Ascending aorta (tissue), 2 donors: ENCODE results near the gene NSD2. TPM values are rescaled to one million over a fixed set of nuclear protein-coding genes. Genes with fewer than 3 reads are reported as not detected.
"Not testable (repeated sequence)": the region's sequence is repeated elsewhere in the genome, so short reads cannot be mapped to it uniquely, and the experiment has no call there.

Experiments used
- DNase-seq, 2 donors: peaks; one replicate each; pipeline ENCODE4 v3.0.0-alpha.2; 2019; ENCODE audit warnings: low spot score in 2 of 2
- H3K27ac ChIP-seq, 2 donors: fragments of 200-600 bp; sonication (generic); one replicate each; pipeline ENCODE4 v1.5.1; 2016 to 2017; ENCODE audit warnings: mild to moderate bottlenecking in 1 of 2
- H3K27me3 ChIP-seq: fragments of 200-600 bp; sonication (generic); one replicate; pipeline ENCODE4 v1.5.1; 2017
- H3K36me3 ChIP-seq, 2 donors: fragments of 200-600 bp; sonication (generic); one replicate each; pipeline ENCODE4 v1.5.1; 2016
- H3K4me1 ChIP-seq, 2 donors: fragments of 200-600 bp; sonication (generic); one replicate each; pipeline ENCODE4 v1.5.1; 2016 to 2017; ENCODE audit warnings: mild to moderate bottlenecking in 1 of 2
- H3K4me3 ChIP-seq, 2 donors: fragments of 200-600 bp; sonication (generic); one replicate each; pipeline ENCODE4 v1.5.1; 2016 to 2017; ENCODE audit warnings: mild to moderate bottlenecking in 1 of 2
- H3K9me3 ChIP-seq, 2 donors: fragments of 200-600 bp; sonication (generic); one replicate each; pipeline ENCODE4 v1.5.1; 2016
- intact Hi-C: fragments of 100-400 bp; cut with DNase I; formaldehyde crosslinking; loops from one replicate; pipeline ENCODE4 v1.15.1; 2023
- total RNA-seq: library from RNA; depleted of rRNA; stranded (reverse); fragments of >200 nt; gene quantifications from one replicate; pipeline ENCODE4 v1.1.0, GENCODE V29; 2016
- TF ChIP-seq, protein P1 (sequence below), 3 experiments: fragments of 200-600 bp in 2 of 3; fragments of 450-650 bp in 1 of 3; sonication (generic) in 2 of 3; IDR thresholded peaks; one replicate each; pipeline ENCODE4 v1.5.1; 2016 to 2019; ENCODE audit warnings: antibody characterized with exemption in 3 of 3, mild to moderate bottlenecking in 1 of 3, moderate library complexity in 1 of 3

Gene NSD2
- total RNA-seq, 1 donor from 2014 or later: 19.9 TPM

DNA sequence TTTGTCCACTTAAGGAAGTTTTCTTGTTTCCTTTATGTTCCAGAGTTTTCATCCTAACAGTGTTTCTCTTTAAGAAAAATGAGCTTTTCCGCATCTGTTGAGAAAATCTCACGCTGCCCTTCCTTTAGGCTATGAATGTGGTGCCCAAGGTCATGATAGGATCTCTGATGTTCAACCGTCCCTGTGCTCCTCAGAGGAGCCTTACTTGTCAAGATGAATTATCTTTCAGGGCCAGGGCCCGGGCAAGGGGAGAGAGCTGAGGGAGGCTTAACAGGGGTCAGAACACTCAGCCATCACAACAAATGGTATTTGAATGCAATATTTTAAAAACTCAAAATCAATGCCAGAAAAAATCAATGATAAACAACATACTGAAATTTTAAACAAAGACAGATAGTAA lies 143.8 kb downstream of the NSD2 start:
- intact Hi-C loops: no loop called here
- Histone ChIP-seq H3K4me3 (no peak overlapping the region), H3K36me3 (no peaks in the 10 kb centered on the region), H3K27me3 (no peaks in the 10 kb centered on the region), H3K9me3 (no peaks in the 10 kb centered on the region), H3K4me1 (no peaks in the 10 kb centered on the region), H3K27ac (no peak overlapping the region)
- TF ChIP-seq, protein P1, sequence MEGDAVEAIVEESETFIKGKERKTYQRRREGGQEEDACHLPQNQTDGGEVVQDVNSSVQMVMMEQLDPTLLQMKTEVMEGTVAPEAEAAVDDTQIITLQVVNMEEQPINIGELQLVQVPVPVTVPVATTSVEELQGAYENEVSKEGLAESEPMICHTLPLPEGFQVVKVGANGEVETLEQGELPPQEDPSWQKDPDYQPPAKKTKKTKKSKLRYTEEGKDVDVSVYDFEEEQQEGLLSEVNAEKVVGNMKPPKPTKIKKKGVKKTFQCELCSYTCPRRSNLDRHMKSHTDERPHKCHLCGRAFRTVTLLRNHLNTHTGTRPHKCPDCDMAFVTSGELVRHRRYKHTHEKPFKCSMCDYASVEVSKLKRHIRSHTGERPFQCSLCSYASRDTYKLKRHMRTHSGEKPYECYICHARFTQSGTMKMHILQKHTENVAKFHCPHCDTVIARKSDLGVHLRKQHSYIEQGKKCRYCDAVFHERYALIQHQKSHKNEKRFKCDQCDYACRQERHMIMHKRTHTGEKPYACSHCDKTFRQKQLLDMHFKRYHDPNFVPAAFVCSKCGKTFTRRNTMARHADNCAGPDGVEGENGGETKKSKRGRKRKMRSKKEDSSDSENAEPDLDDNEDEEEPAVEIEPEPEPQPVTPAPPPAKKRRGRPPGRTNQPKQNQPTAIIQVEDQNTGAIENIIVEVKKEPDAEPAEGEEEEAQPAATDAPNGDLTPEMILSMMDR (IDR thresholded peaks at IDR 0.05): no peak
- no peak for DNase-seq

DNA sequence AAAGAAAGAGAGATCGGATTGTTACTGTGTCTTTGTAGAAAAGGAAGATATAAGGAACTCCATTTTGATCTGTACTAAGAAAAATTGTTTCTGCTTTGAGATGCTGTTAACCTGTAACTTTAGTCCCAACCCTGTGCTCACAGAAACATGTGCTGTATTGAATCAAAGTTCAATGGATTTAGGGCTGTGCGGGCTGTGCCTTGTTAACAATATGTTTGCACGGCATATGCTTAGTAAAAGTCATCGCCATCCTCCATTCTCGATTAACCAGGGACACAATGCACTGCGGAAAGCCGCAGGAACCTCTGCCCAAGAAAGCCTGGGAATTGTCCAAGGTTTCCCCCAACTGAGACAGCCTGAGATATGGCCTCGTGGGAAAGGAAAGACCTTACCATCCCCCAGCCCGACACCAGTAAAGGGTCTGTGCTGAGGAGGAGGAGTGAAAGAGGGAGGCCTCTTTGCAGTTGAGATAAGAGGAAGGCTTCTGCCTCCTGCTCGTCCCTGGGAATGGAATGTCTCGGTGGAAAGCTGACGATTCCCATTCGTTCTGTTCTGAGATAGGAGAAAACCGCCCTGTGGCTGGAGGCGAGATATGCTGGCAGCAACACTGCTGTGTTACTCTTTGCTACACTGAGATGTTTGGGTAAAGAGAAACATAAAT lies 150.3 kb downstream of the NSD2 start:
- H3K27me3 ChIP-seq: not testable (repeated sequence)

DNA sequence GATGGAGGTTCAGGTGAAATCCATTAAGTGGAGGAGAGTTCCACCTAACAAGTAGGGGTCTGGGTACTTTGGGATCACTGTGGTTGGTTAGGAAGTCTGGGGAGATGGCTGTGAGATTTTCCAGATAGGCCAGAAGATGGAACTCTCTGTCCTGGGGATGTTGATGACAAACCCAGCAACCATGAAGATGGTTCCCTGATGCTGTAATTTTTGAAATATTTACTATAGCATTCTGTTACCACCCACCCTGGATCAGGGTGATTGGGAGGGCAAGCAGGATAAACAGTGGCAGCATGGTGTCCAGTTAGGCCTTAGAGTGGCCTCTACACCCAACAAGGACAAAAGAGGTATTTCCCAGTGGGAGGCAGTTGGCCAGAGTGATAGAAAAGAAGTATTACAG lies 153.5 kb downstream of the NSD2 start:
- H3K4me1 ChIP-seq: no peaks in the 10 kb centered on the region
- intact Hi-C loops: no loop called here
- H3K36me3 ChIP-seq: no peaks in the 10 kb centered on the region
- H3K27me3 ChIP-seq: no peaks in the 10 kb centered on the region
- TF ChIP-seq, protein P1 (IDR thresholded peaks at IDR 0.05): no peak
- DNase-seq: no peak
- no peaks in the 10 kb centered on the region for H3K9me3 ChIP-seq
- H3K4me3 ChIP-seq: no peak overlapping the region
- H3K27ac ChIP-seq: no peak overlapping the region

More for the DNA sequence above, 150.3 kb downstream of the NSD2 start:
- H3K9me3 ChIP-seq, DNase-seq, intact Hi-C loops, H3K4me1 ChIP-seq, H3K4me3 ChIP-seq, H3K36me3 ChIP-seq, H3K27ac ChIP-seq: not testable (repeated sequence)

DNA sequence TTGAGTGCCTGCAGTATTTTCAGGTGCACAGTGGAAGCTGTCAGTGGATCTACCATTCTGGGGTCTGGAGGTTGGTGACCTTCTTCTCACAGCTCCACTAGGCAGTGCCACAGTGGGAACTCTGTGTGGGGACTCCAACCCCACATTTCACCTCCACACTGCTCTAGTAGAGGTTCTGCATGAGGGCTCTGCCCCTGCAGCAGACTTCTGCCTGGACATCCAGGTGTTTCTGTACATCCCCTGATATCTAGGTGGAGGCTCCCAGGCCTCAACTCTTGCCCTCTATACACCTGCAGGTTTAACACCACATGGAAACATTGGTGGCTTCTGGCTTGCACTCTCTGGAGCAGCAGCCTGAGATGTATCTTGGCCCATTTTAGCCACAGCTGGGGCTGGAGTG lies 154.6 kb downstream of the NSD2 start:
- no peak overlapping the region for H3K4me3 ChIP-seq
- intact Hi-C loops: no loop called here
- TF ChIP-seq, protein P1 (IDR thresholded peaks at IDR 0.05): no peak

DNA sequence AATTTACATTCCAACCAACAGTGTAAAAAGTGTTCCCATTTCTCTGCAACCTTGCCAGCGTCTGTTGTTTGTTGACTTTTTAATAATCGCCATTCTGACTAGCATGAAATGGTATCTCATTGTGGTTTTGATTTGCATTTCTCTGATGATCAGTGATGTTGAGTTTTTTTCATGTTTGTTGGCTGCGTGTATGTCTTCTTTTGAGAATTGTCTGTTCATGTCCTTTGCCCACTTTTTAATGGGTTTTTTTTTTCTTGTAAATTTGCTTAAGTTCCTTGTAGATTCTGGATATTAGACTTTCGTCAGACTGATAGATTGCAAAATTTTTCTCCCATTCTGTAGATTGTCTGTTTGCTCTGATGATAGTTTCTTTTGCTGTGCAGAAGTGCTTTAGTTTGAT lies 155.9 kb downstream of the NSD2 start:
- DNase-seq, H3K9me3 ChIP-seq, intact Hi-C loops, H3K27me3 ChIP-seq, H3K27ac ChIP-seq, H3K4me1 ChIP-seq, H3K36me3 ChIP-seq, H3K4me3 ChIP-seq: not testable (repeated sequence)

More for the DNA sequence above, 154.6 kb downstream of the NSD2 start:
- H3K9me3 ChIP-seq: no peaks in the 10 kb centered on the region
- no peaks in the 10 kb centered on the region for H3K4me1 ChIP-seq
- no peak overlapping the region for H3K27ac ChIP-seq
- H3K36me3 ChIP-seq: no peaks in the 10 kb centered on the region
- DNase-seq: no peak
- H3K27me3 ChIP-seq: no peaks in the 10 kb centered on the region

DNA sequence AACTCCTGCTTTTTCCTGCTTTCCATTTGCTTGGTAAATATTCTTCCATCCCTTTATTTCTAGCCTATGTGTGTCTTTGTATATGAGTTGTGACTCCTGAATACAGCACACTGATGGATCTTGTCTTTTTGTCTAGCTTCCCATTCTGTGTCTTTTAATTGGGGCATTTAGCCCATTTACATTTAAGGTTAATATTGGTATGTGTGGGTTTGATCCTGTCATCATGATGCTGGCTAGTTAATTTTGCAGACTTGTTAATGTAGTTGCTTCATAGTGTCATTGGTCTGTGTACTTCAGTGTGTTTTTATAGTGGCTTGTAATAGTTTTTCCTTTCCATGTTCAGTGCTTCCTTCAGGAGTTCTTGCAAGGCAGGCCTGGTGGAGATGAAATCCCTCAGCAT lies 160.0 kb downstream of the NSD2 start:
- H3K4me1 ChIP-seq, intact Hi-C loops, H3K27me3 ChIP-seq, DNase-seq, H3K27ac ChIP-seq, H3K4me3 ChIP-seq, H3K36me3 ChIP-seq, H3K9me3 ChIP-seq: not testable (repeated sequence)

Other genes starting within 250 kb of the NSD2 start
- gene FAM53A, start 187.1 kb upstream of the NSD2 start, total RNA-seq: not detected
- 218 TPM for gene SLBP, start 159.1 kb upstream of the NSD2 start, total RNA-seq
- 192 TPM for gene TMEM129, start 150.1 kb upstream of the NSD2 start, total RNA-seq
- 2.7 TPM for gene TACC3, start 149.9 kb upstream of the NSD2 start, total RNA-seq
- gene FGFR3, start 78.1 kb upstream of the NSD2 start, total RNA-seq: 3.7 TPM
- 37.7 TPM for gene LETM1, start 15.2 kb upstream of the NSD2 start, total RNA-seq
- 11.9 TPM for gene NELFA, start 137.6 kb downstream of the NSD2 start, total RNA-seq
- not detected for gene NAT8L, start 187.9 kb downstream of the NSD2 start, total RNA-seq